ENCODE results near the gene RPUSD3.
"Not testable (repeated sequence)": the region's sequence is repeated elsewhere in the genome, so short reads cannot be mapped to it uniquely, and the experiment has no call there.

Gene RPUSD3

DNA sequence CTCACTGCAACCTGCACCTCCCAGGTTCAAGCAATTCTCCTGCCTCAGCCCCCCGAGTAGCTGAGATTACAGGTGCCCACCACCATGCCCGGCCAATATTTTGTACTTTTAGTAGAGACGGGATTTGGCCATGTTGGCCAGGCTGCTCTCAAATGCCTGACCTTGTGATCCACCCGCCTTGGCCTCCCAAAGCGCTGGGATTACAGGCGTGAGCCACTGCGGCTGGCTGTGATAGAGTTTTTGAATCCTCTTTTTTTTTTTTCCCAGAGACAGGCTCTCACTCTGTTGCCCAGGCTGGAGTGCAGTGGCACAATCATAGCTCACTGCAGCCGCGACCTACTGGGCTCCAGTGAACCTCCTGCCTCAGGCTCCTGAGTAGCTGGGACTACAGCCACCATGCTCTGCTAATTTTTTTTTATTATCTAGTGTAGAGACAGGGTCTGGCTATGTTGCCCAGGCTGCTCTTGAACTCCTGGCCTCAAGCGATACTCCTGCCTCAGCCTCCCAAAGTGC is 21.4 kb upstream of the RPUSD3 start:
- DNase-seq (ENCODE audit: low read depth in 2 of 2): not testable (repeated sequence)

DNA sequence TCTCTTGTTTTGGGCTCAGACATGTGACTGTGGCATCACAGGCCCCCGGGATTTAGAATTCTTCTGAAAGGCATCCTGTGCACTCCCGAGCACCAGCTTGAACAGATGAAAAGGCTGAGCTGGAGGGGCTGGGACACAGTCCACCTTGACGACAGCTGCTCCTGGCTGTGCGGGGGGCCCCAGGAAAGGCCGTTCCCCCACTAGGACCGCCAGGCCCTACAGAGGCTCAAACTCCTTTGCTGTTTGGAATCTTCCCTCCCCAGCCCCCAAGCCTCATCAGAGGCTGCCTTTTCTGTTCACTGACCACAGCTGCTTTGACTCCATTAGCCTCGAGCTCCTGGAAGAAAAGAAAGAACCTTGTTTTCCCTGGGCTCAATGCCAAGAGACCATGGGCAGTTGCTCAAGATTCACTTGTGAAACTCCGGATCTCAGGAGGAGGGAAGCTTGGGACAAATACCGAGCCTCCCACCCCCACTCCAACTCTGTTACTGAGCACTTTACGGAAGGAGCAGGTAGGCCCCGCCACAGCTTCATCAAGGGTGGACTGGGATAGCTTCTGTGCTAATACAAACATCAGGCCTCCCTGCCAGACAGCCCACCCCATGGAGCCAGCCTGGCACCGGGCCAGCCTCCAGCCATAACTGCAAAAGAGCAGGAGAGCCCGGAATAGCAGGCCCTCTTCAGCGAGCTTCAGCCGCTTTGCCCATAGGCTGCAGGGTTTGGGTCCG is 20.6 kb upstream of the RPUSD3 start:
- DNase-seq (ENCODE audit: low read depth in 2 of 2): no peak

GRCh38 chr3:9863058-9863772 is 19.4 kb upstream of the RPUSD3 start:
- no peak for DNase-seq (ENCODE audit: low read depth in 2 of 2)

DNA sequence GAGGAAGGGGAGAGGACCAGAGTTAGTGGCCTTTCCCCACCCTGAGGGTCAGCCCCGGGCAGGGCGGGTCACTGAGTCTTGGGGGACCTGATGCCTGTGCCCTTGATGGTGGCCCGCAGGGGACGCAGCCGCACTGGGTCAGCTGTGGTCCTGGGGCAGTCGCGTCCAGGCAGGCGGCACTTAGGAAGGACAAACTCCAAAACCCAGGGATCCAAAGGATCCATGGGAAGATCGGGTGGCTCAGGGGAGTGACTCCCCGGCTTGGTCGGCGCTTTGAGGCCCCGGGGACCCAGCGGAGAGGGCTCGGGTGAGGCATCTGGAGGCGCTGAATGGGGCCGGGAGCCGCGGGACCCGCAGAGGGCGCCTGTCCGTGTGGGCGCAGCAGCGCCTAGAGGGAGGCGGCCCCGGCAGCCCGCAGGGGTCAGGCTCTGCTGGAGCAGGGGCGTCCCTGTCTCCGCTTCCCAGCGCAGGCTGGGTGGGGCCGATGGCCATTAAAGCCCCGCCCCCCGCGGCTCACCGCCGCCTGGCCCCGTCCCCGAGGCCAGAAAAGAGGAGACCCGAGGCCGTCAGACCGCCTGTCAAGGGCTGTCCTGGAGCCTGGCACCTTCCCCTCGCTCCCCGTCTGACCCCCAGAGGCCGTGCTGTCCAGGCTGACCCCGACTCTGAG is 18.7 kb upstream of the RPUSD3 start:
- peak in 1 of 2 donors; percentile 19 for DNase-seq (ENCODE audit: low read depth in 2 of 2)

DNA sequence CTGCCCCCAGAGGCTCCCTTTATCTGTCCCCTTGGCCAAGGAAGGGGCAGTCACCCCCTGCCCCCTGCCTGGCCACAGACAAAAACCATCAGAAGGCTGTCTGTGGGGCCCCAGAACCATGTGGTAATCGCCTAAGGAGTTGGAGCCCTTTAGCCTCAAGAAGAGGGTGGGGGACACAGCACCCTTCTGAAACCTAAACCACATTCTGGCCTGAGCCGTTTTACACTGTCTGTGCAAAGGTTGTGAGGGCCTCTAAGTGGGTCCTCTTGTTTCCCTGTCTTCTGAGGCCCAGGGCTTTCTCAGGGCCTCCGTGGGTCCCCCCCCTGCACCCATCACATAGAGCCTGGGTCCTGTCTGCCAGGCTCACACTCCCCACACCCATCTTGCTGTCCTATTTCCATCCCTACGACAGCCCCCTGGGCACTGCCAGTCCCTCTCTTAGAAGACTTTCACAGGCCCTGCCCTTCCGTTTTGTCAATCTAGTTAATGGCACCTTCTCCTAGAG is 17.9 kb upstream of the RPUSD3 start:
- no peak for DNase-seq (ENCODE audit: low read depth in 2 of 2)

- DNase-seq (ENCODE audit: low read depth in 2 of 2): no peak
Observed at GRCh38 chr3:9861201-9861600, 17.4 kb upstream of the RPUSD3 start.

- DNase-seq (ENCODE audit: low read depth in 2 of 2): no peak
Observed at GRCh38 chr3:9859530-9860025, 15.8 kb upstream of the RPUSD3 start.

- no peak for DNase-seq (ENCODE audit: low read depth in 2 of 2)
Observed at GRCh38 chr3:9855594-9855993, 11.8 kb upstream of the RPUSD3 start.

GRCh38 chr3:9854291-9854940 is 10.6 kb upstream of the RPUSD3 start:
- not testable (repeated sequence) for DNase-seq (ENCODE audit: low read depth in 2 of 2)

- DNase-seq (ENCODE audit: low read depth in 2 of 2): no peak
Observed at GRCh38 chr3:9852528-9852927, 8.7 kb upstream of the RPUSD3 start.

GRCh38 chr3:9851926-9852325 is 8.1 kb upstream of the RPUSD3 start:
- not testable (repeated sequence) for DNase-seq (ENCODE audit: low read depth in 2 of 2)

DNA sequence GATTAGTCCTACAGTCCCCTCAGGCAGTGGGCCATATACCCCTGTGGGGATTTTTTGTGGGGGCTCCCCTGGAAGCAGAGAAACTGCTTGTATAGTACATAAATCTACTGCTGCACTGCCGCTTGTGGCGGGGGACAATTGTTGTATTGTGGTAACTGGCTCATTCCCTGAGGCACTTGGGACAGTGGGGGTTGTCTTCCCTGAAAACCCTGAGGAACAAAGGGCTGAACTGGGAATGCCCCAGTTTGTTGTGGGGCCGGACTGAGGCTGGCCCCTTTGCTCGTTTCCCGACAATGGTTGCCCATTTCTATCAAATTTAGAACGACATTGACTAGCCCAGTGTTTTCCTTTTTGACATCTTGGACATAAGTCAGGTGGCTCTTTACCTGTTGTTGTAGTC is 7.6 kb upstream of the RPUSD3 start:
- DNase-seq (ENCODE audit: low read depth in 2 of 2): not testable (repeated sequence)

GRCh38 chr3:9848860-9849259 is 5.1 kb upstream of the RPUSD3 start:
- DNase-seq (ENCODE audit: low read depth in 2 of 2): not testable (repeated sequence)

DNA sequence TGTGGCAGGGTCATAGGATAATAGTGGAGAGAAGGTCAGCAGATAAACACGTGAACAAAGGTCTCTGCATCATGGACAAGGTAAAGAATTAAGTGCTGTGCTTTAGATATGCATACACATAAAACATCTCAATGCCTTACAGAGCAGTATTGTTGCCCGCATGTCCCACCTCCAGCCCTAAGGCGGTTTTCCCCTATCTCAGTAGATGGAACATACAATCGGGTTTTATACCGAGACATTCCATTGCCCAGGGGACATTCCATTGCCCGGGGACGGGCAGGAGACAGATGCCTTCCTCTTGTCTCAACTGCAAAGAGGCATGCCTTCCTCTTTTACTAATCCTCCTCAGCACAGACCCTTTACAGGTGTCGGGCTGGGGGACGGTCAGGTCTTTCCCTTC is 4.1 kb upstream of the RPUSD3 start:
- not testable (repeated sequence) for DNase-seq (ENCODE audit: low read depth in 2 of 2)

DNA sequence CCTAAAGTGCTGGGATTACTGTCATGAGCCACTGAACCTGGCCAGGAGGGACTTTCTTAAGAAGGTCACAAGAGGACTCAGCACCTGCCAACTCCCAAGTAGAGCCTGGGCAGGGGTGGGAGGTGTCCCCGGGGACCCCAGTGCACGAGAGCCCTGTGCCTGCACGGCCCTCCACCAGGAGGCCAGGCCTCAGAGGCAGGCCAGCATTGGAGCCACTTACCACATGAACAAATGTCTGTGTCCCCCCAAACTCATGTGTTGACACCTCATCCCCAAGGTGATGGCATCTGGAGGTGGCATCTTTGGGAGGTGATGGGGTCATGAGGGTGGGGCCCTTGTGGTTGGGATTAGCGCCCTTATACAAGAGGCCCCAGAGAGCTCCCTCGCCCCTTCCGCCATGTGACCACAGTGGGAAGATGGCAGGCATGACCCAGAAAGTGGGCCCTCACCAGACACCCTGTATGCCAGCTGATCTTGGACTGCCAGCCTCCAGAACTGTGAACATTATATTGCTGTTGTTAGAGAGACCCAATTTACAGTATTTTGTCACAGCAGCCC is 3.2 kb upstream of the RPUSD3 start:
- no peak for DNase-seq (ENCODE audit: low read depth in 2 of 2)

- DNase-seq (ENCODE audit: low read depth in 2 of 2): no peak
Observed at GRCh38 chr3:9846231-9846630, 2.4 kb upstream of the RPUSD3 start.

GRCh38 chr3:9841015-9841414 is 2.8 kb downstream of the RPUSD3 start:
- DNase-seq (ENCODE audit: low read depth in 2 of 2): no peak

DNA sequence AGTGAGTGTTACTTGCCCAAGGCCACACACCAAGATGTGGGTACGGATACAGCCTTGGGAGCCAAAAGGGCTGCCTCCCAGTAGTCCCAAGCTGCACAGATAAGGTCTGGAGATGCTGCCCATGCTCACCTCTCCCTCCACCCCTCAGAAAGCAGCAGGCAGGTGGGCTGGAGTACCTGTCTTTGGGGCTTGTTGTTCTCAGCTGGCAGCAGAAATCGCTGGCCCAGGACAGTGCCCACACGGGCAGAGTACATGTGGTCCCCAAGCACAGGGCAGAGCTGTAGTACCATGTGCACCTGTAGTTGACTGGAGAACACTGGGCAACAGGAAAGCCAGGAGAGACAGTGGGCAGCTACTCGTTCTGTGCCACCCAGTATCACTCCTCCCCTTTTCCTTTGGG is 5.0 kb downstream of the RPUSD3 start:
- DNase-seq (ENCODE audit: low read depth in 2 of 2): no peak

DNA sequence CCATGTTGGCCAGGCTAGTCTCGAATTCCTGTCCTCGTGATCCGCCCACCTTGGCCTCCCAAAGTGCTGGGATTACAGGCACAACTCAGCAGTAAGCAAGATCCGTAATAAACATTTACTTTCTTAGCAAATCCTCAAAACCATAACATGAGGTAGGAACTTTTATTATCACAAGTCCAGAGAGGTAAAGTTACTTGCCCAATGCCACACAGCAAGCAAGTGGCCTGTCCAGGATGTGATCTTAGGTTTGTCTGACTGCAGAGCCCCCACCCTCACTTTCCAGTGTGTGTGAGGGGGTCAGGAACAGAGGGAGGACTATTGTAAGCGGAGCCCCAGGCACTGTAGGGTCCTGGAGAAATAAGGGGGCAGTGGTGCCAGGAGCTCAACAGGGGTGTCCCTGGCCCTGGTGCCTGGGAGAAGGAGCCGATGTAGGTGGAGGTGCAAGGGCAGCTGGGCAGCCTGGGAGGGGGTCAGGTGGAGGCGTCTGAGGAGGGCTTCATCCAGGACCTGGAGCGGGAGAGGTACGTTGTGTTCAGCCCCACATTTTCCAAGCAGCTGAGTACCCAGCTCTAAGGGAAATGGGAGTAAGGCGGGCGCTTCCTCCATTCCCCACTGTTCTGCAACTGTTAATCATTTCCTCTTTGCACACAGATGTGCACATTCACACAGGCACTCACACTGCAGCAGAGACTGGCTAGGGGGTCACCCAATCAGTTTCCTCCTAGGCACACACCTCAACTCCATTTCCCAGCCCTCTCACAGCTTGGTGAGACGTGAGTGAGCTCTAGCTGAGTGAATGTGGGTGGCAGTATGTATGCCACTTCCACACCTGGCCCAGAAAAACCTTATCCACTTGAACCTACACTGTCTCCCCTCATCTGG is 5.9 kb downstream of the RPUSD3 start:
- DNase-seq (ENCODE audit: low read depth in 2 of 2): no peak

Measured in stimulated activated CD8-positive, alpha-beta memory T cell treated with anti-CD3 and anti-CD28 coated beads, Interleukin-7, amount 100 ng/mL, for 4 hours (primary cell).